Measurements from ENCODE around the gene SV2B.

DNA sequence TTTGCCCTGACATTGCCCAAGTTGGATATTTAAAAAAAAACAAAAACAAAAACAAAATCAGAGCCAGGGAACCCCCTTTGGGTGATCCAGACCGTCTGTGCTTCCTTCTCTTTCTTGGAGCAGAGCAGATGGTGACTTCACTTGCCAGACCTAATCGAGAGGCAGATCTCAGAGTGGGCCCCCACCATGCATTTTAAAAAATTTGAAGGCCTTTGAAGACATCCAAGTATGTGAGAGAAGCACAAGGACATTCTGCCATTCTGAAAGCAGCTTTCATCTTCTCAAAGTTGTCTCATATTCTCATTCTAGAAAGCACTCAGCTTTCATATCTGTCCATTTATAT is 93.3 kb downstream of the SV2B start:
- TF ChIP-seq, protein P1, sequence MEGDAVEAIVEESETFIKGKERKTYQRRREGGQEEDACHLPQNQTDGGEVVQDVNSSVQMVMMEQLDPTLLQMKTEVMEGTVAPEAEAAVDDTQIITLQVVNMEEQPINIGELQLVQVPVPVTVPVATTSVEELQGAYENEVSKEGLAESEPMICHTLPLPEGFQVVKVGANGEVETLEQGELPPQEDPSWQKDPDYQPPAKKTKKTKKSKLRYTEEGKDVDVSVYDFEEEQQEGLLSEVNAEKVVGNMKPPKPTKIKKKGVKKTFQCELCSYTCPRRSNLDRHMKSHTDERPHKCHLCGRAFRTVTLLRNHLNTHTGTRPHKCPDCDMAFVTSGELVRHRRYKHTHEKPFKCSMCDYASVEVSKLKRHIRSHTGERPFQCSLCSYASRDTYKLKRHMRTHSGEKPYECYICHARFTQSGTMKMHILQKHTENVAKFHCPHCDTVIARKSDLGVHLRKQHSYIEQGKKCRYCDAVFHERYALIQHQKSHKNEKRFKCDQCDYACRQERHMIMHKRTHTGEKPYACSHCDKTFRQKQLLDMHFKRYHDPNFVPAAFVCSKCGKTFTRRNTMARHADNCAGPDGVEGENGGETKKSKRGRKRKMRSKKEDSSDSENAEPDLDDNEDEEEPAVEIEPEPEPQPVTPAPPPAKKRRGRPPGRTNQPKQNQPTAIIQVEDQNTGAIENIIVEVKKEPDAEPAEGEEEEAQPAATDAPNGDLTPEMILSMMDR (conservative IDR thresholded peaks at IDR 0.05): no peak
- no peak for TF ChIP-seq ZFX (IDR thresholded peaks at IDR 0.05)

All from C4-2B (cell line).